ENCODE measurements around the gene SLC9A6.
"Not testable (repeated sequence)": the region's sequence is repeated elsewhere in the genome, so short reads cannot be mapped to it uniquely, and the experiment has no call there.

SLC9A6 gene

DNA sequence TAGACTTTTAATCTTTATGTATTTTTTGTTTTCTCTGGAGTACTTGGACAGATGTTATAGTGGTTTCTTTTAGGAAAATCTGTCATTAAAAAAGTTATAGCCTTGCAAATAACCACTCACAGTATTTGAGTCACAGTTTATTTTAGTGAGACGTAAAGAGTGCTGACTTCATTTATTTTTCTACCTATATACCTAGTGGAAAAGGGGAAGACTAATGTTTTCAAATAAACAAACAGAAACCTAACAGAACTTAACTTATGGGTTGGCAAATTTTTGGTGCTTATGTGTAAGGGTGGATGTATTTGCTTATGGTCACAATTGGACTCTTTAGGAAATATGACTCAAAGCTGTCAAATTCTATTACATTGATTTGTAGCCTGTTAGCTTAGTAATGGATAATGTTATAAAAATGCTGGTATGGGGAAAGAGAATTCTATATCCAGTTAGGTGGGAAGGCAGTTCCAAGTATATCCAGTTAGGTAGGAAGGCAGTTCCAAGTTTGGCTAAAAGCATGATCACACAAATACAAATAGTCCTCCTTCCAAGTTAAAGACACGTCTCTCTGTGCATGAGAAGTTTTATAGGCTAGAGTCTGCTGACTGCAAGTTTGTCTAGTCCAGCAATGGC, 61.9 kb downstream of the SLC9A6 start:
- TF ChIP-seq, protein P1, sequence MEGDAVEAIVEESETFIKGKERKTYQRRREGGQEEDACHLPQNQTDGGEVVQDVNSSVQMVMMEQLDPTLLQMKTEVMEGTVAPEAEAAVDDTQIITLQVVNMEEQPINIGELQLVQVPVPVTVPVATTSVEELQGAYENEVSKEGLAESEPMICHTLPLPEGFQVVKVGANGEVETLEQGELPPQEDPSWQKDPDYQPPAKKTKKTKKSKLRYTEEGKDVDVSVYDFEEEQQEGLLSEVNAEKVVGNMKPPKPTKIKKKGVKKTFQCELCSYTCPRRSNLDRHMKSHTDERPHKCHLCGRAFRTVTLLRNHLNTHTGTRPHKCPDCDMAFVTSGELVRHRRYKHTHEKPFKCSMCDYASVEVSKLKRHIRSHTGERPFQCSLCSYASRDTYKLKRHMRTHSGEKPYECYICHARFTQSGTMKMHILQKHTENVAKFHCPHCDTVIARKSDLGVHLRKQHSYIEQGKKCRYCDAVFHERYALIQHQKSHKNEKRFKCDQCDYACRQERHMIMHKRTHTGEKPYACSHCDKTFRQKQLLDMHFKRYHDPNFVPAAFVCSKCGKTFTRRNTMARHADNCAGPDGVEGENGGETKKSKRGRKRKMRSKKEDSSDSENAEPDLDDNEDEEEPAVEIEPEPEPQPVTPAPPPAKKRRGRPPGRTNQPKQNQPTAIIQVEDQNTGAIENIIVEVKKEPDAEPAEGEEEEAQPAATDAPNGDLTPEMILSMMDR (IDR thresholded peaks at IDR 0.05; ENCODE audit: low read depth, low read length, missing control alignments), result no peak
- no peak overlapping the region for H3K4me3 ChIP-seq (ENCODE audit: low read depth, low read length)
- DNase-seq (ENCODE audit: low read depth), result no peak

DNA sequence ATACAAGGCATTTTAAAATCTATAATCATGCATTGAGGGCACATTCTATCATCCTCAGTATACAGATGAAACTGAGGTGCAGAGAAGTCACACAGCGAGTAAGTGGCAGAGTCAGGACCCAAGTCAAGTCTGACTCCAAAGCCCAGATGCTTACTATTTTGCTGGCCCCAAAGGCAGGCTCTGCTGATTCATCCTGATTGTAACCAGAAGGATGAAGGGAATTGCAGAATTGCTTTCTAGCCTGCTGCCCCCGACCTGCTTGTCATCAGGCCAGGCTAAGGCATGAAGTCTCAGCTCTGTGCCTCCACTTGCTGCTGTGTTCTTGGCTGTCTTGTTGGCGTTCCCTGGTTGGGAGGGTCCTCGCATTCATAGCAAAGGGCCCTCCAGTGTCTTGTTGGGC, 62.7 kb downstream of the SLC9A6 start:
- TF ChIP-seq, protein P1 (IDR thresholded peaks at IDR 0.05; ENCODE audit: low read depth, low read length, missing control alignments), result no peak
- H3K4me3 ChIP-seq (ENCODE audit: low read depth, low read length), result no peak overlapping the region
- DNase-seq (ENCODE audit: low read depth), result no peak

DNA sequence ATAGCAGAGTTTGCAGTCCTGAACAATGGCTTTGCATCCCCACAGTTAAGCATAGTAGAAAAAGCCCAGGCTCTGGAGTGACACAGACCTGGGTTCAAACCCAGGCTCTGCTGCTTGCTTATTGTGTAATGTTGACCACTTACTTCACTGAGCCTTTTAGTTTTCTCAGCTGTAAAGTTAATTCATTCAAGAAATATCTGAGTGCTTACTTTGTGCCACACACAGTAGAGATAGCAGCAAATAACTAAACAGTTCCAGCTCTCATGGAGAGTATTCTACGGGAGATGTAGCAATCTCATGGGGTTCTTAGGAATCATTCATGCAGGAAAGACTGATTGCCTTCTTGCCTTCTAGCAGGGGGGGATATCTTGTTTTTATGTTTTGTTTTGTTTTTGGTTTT, 63.2 kb downstream of the SLC9A6 start:
- TF ChIP-seq, protein P1 (IDR thresholded peaks at IDR 0.05; ENCODE audit: low read depth, low read length, missing control alignments), result no peak
- no peak overlapping the region for H3K4me3 ChIP-seq (ENCODE audit: low read depth, low read length)

DNA sequence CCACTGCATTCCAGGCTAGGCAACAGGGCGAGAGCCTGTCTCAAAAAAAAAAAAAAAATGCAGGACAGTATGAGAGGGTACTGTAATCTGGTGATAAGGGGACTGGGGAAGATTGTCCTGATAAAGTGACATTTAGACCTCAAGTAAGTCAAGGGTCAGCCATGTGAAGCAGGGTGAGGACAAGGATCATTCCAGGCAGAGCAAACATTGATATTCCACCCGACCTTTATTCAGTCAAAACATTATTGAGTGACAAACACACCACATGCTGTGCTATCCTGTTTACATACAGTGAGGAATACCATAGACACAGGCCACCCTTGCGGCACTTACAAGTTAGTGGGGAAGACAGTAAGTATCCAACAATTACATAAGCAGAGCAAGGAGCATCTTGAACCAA, 64.4 kb downstream of the SLC9A6 start:
- TF ChIP-seq, protein P1 (IDR thresholded peaks at IDR 0.05; ENCODE audit: low read depth, low read length, missing control alignments), result no peak
- DNase-seq (ENCODE audit: low read depth), result no peak
- H3K4me3 ChIP-seq (ENCODE audit: low read depth, low read length), result no peak overlapping the region

More for the DNA sequence above, 63.2 kb downstream of the SLC9A6 start:
- DNase-seq (ENCODE audit: low read depth), result no peak

DNA sequence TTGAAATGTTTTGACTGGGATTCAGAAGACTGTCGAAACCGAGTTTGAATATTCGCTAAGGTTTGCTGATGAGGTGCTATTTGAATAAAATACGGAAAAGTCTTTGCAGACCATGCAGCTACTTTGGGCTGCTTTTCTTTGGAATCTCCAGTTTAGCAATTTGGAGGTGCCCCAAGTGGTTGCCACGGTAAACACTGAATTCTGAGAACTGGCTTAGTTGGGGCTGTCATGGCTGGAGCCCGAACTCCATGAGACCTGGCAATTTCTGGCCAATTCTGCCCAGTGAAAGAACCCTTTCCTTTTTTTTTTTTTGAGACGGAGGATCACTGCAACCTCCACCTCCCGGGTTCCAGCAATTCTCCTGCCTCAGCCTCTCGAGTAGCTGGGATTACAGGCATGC, 65.6 kb downstream of the SLC9A6 start:
- not testable (repeated sequence) for DNase-seq (ENCODE audit: low read depth); H3K4me3 ChIP-seq (ENCODE audit: low read depth, low read length)

DNA sequence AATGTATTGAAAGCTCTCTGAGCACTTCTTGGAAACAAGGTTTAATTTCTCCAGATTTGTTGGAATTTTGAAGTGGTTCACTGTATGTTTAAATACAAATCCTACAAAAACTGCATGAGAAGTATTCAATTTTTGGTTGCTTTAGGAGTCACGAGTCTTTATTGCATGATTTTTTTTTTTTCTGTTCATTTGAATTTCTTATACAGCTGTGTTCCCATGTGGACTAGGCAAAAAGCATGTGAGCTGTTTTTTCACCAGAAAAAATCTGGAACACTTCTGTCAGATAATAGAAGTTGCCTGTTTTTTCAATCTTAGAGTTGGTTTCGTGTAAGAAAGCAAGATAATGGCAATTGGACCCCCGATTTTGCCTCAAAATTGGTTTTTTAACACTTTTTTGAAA, 66.4 kb downstream of the SLC9A6 start:
- TF ChIP-seq, protein P1 (IDR thresholded peaks at IDR 0.05; ENCODE audit: low read depth, low read length, missing control alignments), result no peak
- no peak for DNase-seq (ENCODE audit: low read depth)
- no peak overlapping the region for H3K4me3 ChIP-seq (ENCODE audit: low read depth, low read length)

DNA sequence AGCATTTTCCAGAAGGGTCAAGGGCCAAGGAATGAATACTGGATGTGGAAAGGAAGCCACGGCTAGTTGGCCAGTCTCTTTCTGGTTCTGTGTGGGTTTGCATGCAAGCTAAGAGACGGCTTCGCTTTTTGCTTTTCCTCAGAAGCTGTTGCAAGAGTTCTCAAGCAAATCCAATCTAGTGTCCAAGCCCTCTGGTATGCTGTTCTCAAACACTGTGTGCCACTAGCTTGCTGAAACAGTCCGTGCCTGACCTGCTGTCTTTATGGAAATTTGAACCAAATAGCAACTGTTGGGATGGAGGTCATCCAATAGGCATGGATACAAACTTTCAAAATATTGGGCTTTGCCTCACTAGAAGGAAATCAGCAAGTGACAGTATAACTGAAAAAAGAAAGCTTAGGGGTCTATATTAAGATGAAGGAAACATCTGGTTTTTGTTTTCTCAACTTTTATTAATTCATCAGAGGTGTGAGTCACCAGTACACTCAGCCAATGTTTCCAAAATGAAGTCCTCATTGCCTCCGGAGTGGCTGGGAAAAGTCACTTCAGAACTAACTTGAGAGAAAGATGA, 70.5 kb downstream of the SLC9A6 start:
- DNase-seq (ENCODE audit: low read depth), result no peak
- no peak overlapping the region for H3K4me3 ChIP-seq (ENCODE audit: low read depth, low read length)
- TF ChIP-seq, protein P1 (IDR thresholded peaks at IDR 0.05; ENCODE audit: low read depth, low read length, missing control alignments), result no peak

All from GM12864 (cell line).